Choroid plexus epithelial cell (primary cell): ENCODE measurements around the gene ATXN1.

Source experiments
- DNase-seq: peaks from one replicate; pipeline ENCODE4 v3.0.0-alpha.2; 2010; ENCODE audit warnings: low read depth
- H3K4me3 ChIP-seq: 2 replicates; pipeline ENCODE4 v1.5.1; 2011; ENCODE audit warnings: low read depth, mild to moderate bottlenecking, control low read depth, low read length, moderate library complexity
- CTCF ChIP-seq: conservative IDR thresholded peaks from 2 replicates; pipeline ENCODE4 v1.5.1; 2011; ENCODE audit warnings: low read depth, mild to moderate bottlenecking, control low read depth, inconsistent platforms, low read length, moderate library complexity

The ATXN1 gene

GRCh38 chr6:16759646-16760515, 1.4 kb downstream of the ATXN1 start:
- DNase-seq: peak; percentile 94
- peak overlapping the region; percentile 78 for H3K4me3 ChIP-seq
- TF ChIP-seq CTCF: peak; percentile 17

- peak overlapping the region; percentile 78 for H3K4me3 ChIP-seq
- DNase-seq: no peak
- no peak for TF ChIP-seq CTCF
These were observed 2.0 kb downstream of the ATXN1 start for GRCh38 chr6:16759181-16759645.

GRCh38 chr6:16758163-16758975, 2.9 kb downstream of the ATXN1 start:
- peak; percentile 53 for DNase-seq
- TF ChIP-seq CTCF: no peak
- peak overlapping the region; percentile 78 for H3K4me3 ChIP-seq

- no peak for DNase-seq
- H3K4me3 ChIP-seq: no peak overlapping the region
- TF ChIP-seq CTCF: no peak
These were observed 3.9 kb downstream of the ATXN1 start for GRCh38 chr6:16757332-16757731.

- no peak for TF ChIP-seq CTCF
- DNase-seq: peak; percentile 65
These were observed 4.5 kb downstream of the ATXN1 start for GRCh38 chr6:16756660-16757255.

GRCh38 chr6:16755544-16755943, 5.7 kb downstream of the ATXN1 start:
- no peak for TF ChIP-seq CTCF
- no peak overlapping the region for H3K4me3 ChIP-seq
- DNase-seq: no peak

More at GRCh38 chr6:16756660-16757255, 4.5 kb downstream of the ATXN1 start:
- H3K4me3 ChIP-seq: no peak overlapping the region
